Measurements from ENCODE around the gene KRTAP4-6. TPM values are rescaled to one million over a fixed set of nuclear protein-coding genes. Genes with fewer than 3 reads are reported as not detected.

Gene KRTAP4-6
- total RNA-seq, 1 experiment from 2014 or later: not detected

Other genes with a start within 250 kb of the KRTAP4-6 start
- gene KRT23, start 202.9 kb downstream of the KRTAP4-6 start, total RNA-seq (2014; rRNA removed; shearing (Covaris generic); ENCODE audit: low replicate concordance): not detected in 2 replicates
- not detected in 2 replicates for gene KRT39, start 173.6 kb downstream of the KRTAP4-6 start, total RNA-seq (2014; rRNA removed; shearing (Covaris generic); ENCODE audit: low replicate concordance)
- gene KRT40, start 156.2 kb downstream of the KRTAP4-6 start, total RNA-seq (2014; rRNA removed; shearing (Covaris generic); ENCODE audit: low replicate concordance): not detected in 2 replicates
- gene KRTAP3-3, start 146.4 kb downstream of the KRTAP4-6 start, total RNA-seq (2014; rRNA removed; shearing (Covaris generic); ENCODE audit: low replicate concordance): not detected in 2 replicates
- gene KRTAP3-2, start 140.6 kb downstream of the KRTAP4-6 start, total RNA-seq (2014; rRNA removed; shearing (Covaris generic); ENCODE audit: low replicate concordance): not detected in 2 replicates
- gene KRTAP3-1, start 131.4 kb downstream of the KRTAP4-6 start, total RNA-seq (2014; rRNA removed; shearing (Covaris generic); ENCODE audit: low replicate concordance): not detected in 2 replicates
- not detected in 2 replicates for gene KRTAP1-5, start 113.3 kb downstream of the KRTAP4-6 start, total RNA-seq (2014; rRNA removed; shearing (Covaris generic); ENCODE audit: low replicate concordance)
- not detected in 2 replicates for gene KRTAP1-4, start 110.3 kb downstream of the KRTAP4-6 start, total RNA-seq (2014; rRNA removed; shearing (Covaris generic); ENCODE audit: low replicate concordance)
- not detected in 2 replicates for gene KRTAP1-3, start 105.7 kb downstream of the KRTAP4-6 start, total RNA-seq (2014; rRNA removed; shearing (Covaris generic); ENCODE audit: low replicate concordance)
- not detected in 2 replicates for gene KRTAP1-1, start 99.1 kb downstream of the KRTAP4-6 start, total RNA-seq (2014; rRNA removed; shearing (Covaris generic); ENCODE audit: low replicate concordance)
- not detected in 2 replicates for gene KRTAP2-1, start 93.2 kb downstream of the KRTAP4-6 start, total RNA-seq (2014; rRNA removed; shearing (Covaris generic); ENCODE audit: low replicate concordance)
- gene KRTAP2-2, start 85.3 kb downstream of the KRTAP4-6 start, total RNA-seq (2014; rRNA removed; shearing (Covaris generic); ENCODE audit: low replicate concordance): not detected in 2 replicates
- gene KRTAP2-3, start 80.4 kb downstream of the KRTAP4-6 start, total RNA-seq (2014; rRNA removed; shearing (Covaris generic); ENCODE audit: low replicate concordance): not detected in 2 replicates
- not detected in 2 replicates for gene KRTAP2-4, start 74.7 kb downstream of the KRTAP4-6 start, total RNA-seq (2014; rRNA removed; shearing (Covaris generic); ENCODE audit: low replicate concordance)
- gene KRTAP4-7, start 56.4 kb downstream of the KRTAP4-6 start, total RNA-seq (2014; rRNA removed; shearing (Covaris generic); ENCODE audit: low replicate concordance): not detected in 2 replicates
- not detected in 2 replicates for gene KRTAP4-8, start 42.4 kb downstream of the KRTAP4-6 start, total RNA-seq (2014; rRNA removed; shearing (Covaris generic); ENCODE audit: low replicate concordance)
- gene KRTAP4-16, start 38.3 kb downstream of the KRTAP4-6 start, total RNA-seq (2014; rRNA removed; shearing (Covaris generic); ENCODE audit: low replicate concordance): not detected in 2 replicates
- gene KRTAP4-9, start 35.2 kb downstream of the KRTAP4-6 start, total RNA-seq (2014; rRNA removed; shearing (Covaris generic); ENCODE audit: low replicate concordance): not detected in 2 replicates
- gene KRTAP4-11, start 22.2 kb downstream of the KRTAP4-6 start, total RNA-seq (2014; rRNA removed; shearing (Covaris generic); ENCODE audit: low replicate concordance): not detected in 2 replicates
- not detected in 2 replicates for gene KRTAP4-12, start 16.4 kb downstream of the KRTAP4-6 start, total RNA-seq (2014; rRNA removed; shearing (Covaris generic); ENCODE audit: low replicate concordance)
- not detected in 2 replicates for gene KRTAP4-5, start 9.3 kb upstream of the KRTAP4-6 start, total RNA-seq (2014; rRNA removed; shearing (Covaris generic); ENCODE audit: low replicate concordance)
- gene KRTAP4-4, start 20.2 kb upstream of the KRTAP4-6 start, total RNA-seq (2014; rRNA removed; shearing (Covaris generic); ENCODE audit: low replicate concordance): not detected in 2 replicates
- gene KRTAP4-3, start 27.7 kb upstream of the KRTAP4-6 start, total RNA-seq (2014; rRNA removed; shearing (Covaris generic); ENCODE audit: low replicate concordance): not detected in 2 replicates
- gene KRTAP4-2, start 37.7 kb upstream of the KRTAP4-6 start, total RNA-seq (2014; rRNA removed; shearing (Covaris generic); ENCODE audit: low replicate concordance): not detected in 2 replicates
- not detected in 2 replicates for gene KRTAP4-1, start 44.4 kb upstream of the KRTAP4-6 start, total RNA-seq (2014; rRNA removed; shearing (Covaris generic); ENCODE audit: low replicate concordance)
- not detected in 2 replicates for gene KRTAP9-1, start 49.3 kb upstream of the KRTAP4-6 start, total RNA-seq (2014; rRNA removed; shearing (Covaris generic); ENCODE audit: low replicate concordance)
- not detected in 2 replicates for gene KRTAP9-2, start 86.1 kb upstream of the KRTAP4-6 start, total RNA-seq (2014; rRNA removed; shearing (Covaris generic); ENCODE audit: low replicate concordance)
- gene KRTAP9-3, start 91.9 kb upstream of the KRTAP4-6 start, total RNA-seq (2014; rRNA removed; shearing (Covaris generic); ENCODE audit: low replicate concordance): not detected in 2 replicates
- gene KRTAP9-8, start 97.5 kb upstream of the KRTAP4-6 start, total RNA-seq (2014; rRNA removed; shearing (Covaris generic); ENCODE audit: low replicate concordance): not detected in 2 replicates
- not detected in 2 replicates for gene KRTAP9-4, start 109.1 kb upstream of the KRTAP4-6 start, total RNA-seq (2014; rRNA removed; shearing (Covaris generic); ENCODE audit: low replicate concordance)
- not detected in 2 replicates for gene KRTAP9-9, start 114.8 kb upstream of the KRTAP4-6 start, total RNA-seq (2014; rRNA removed; shearing (Covaris generic); ENCODE audit: low replicate concordance)
- gene KRTAP9-6, start 124.8 kb upstream of the KRTAP4-6 start, total RNA-seq (2014; rRNA removed; shearing (Covaris generic); ENCODE audit: low replicate concordance): not detected in 2 replicates
- gene KRTAP9-7, start 135.2 kb upstream of the KRTAP4-6 start, total RNA-seq (2014; rRNA removed; shearing (Covaris generic); ENCODE audit: low replicate concordance): not detected in 2 replicates
- not detected in 2 replicates for gene KRTAP29-1, start 162.3 kb upstream of the KRTAP4-6 start, total RNA-seq (2014; rRNA removed; shearing (Covaris generic); ENCODE audit: low replicate concordance)
- gene KRTAP16-1, start 168.8 kb upstream of the KRTAP4-6 start, total RNA-seq (2014; rRNA removed; shearing (Covaris generic); ENCODE audit: low replicate concordance): not detected in 2 replicates
- gene KRTAP17-1, start 175.2 kb upstream of the KRTAP4-6 start, total RNA-seq (2014; rRNA removed; shearing (Covaris generic); ENCODE audit: low replicate concordance): not detected in 2 replicates
- not detected in 2 replicates for gene KRT33A, start 210.3 kb upstream of the KRTAP4-6 start, total RNA-seq (2014; rRNA removed; shearing (Covaris generic); ENCODE audit: low replicate concordance)
- gene KRT33B, start 229.3 kb upstream of the KRTAP4-6 start, total RNA-seq (2014; rRNA removed; shearing (Covaris generic); ENCODE audit: low replicate concordance): not detected in 2 replicates
- gene KRT34, start 241.8 kb upstream of the KRTAP4-6 start, total RNA-seq (2014; rRNA removed; shearing (Covaris generic); ENCODE audit: low replicate concordance): 0.20 TPM in 1 of 2 replicates, not detected in the other